OCI-M2 (cell line): ENCODE measurements around the gene WDR43.

ENCODE experiments used
- DNase-seq: peaks from one replicate; lab custom pipeline; 2025; ENCODE audit not compliant: unreplicated experiment; lab: John Stamatoyannopoulos, UW

Gene WDR43, protein sequence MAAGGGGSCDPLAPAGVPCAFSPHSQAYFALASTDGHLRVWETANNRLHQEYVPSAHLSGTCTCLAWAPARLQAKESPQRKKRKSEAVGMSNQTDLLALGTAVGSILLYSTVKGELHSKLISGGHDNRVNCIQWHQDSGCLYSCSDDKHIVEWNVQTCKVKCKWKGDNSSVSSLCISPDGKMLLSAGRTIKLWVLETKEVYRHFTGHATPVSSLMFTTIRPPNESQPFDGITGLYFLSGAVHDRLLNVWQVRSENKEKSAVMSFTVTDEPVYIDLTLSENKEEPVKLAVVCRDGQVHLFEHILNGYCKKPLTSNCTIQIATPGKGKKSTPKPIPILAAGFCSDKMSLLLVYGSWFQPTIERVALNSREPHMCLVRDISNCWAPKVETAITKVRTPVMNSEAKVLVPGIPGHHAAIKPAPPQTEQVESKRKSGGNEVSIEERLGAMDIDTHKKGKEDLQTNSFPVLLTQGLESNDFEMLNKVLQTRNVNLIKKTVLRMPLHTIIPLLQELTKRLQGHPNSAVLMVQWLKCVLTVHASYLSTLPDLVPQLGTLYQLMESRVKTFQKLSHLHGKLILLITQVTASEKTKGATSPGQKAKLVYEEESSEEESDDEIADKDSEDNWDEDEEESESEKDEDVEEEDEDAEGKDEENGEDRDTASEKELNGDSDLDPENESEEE

DNA sequence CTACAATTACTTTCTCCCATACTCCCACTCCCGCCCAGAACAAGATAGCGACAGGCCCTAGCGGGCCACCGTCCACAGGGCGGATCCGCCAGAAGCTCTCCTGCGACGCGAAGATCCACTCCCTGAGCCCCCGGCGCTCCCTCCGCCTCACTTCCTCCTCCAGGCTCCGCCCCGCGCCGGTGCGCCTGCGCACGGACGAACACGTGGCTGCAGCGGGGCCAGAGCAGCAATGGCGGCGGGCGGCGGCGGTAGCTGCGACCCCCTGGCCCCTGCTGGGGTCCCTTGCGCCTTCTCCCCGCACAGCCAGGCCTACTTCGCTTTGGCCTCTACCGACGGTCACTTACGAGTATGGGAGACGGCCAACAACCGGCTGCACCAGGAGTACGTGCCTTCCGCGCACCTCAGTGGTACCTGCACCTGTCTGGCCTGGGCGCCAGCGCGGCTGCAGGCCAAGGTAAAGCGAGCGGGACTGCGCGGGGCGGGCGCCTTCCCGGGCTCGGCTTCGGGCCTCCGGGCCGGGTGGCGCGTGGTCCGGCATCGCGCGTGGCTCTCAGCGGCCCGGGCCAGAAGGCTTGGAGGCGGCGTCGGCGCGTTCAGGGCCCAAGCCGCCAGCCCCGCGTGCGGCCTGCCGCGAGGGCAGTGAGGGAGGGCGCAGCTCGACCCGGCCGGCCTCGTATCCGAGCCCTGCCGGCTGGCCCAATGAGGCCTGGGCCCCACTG is at the start of gene WDR43:
TSS of gene WDR43 (plus strand) at position 198 of the 719 bp plus-strand sequence. CDS start at position 230, 32 bp downstream.
- peak; percentile 61 for DNase-seq

GRCh38 chr2:28855193-28855592 is 39.3 kb upstream of the WDR43 start:
- DNase-seq = no peak

DNA sequence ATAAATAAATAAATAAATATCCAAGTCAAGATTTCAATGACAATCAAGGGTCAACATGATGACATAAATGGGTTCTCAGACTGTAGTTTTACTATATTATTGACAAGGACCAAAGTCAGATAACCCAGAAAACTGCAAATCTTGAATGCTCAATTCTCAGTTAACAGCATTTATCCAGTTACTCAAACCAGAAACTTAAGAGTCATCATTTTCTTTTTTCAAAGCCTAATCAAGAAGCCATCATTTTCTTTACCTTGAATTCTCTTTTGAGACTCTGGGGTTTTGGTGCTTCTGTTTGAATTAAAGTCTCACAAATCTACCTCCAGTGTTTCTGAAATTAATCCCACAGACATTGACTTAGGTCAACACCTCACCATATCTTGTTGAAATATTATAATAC is 38.5 kb upstream of the WDR43 start:
- no peak for DNase-seq

- no peak for DNase-seq
Observed at GRCh38 chr2:28868611-28869010, 25.9 kb upstream of the WDR43 start.

GRCh38 chr2:28869494-28870145 is 24.8 kb upstream of the WDR43 start:
- no peak for DNase-seq

DNA sequence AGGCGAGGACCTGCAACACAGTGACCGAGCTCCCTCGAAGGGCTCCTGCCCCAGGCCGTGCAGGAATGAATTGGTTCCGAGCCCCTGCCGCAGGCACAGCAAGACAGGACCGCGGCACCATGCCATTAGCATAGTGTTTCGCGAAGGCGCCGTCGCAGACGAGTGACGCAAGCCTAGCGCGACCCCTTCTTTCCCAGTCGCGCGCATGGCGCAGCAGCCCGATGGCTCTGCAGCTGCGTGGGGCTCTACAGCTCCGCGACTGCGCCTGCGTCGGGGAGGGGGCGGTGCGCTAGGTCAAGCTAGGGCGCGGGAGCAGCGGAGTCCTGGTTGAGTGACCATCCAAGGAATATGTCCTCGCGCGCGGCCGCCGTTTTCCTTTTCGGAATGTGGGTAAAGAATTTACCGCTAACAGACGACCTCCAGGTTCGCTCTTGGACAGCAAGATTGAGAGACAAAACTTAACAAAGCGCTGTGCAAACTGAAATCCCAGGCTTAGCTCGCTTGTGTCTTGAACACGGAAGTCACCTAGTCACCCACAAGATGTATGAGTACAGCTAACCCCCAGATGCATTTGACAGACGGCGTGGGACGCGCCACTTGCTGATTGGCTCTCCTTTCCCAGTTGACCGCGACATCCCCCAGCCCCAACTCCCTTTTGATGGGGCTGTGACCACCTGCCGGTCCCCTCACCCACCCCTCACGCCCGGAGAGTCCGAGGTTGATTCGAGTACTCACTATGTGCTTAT is 24.1 kb upstream of the WDR43 start, which contains the start of gene TRMT61B:
TSS of gene TRMT61B (minus strand) at position 164 of the 746 bp plus-strand sequence. CDS start at position 132, 32 bp downstream.
- DNase-seq = peak; percentile 90

DNA sequence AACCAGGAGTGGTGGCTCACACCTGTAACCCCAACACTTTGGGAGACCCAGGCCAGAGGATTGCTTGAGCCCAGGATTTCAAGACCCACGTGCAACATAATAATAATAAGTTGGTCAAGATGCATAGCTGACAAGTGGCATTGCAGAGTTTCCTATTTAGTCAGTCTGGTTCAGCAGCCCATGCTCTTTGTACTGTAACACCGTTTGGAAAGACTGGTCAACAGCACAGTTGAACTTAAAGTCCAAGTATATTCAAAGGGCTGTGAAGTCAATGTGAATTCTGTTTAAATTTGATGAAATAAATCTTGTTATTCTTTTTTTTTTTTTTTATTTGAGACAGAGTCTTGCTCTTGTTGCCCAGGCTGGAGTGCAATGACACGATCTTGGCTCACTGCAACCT is 22.8 kb upstream of the WDR43 start:
- no peak for DNase-seq

GRCh38 chr2:28880193-28880592 is 14.3 kb upstream of the WDR43 start:
- DNase-seq = no peak

- no peak for DNase-seq
Observed at GRCh38 chr2:28893488-28893887, 979 bp upstream of the WDR43 start.

GRCh38 chr2:28895189-28895893 is 874 bp downstream of the WDR43 start:
- DNase-seq = no peak

GRCh38 chr2:28896906-28897305 is 2.4 kb downstream of the WDR43 start:
- no peak for DNase-seq

- DNase-seq = no peak
Observed at GRCh38 chr2:28898048-28898447, 3.6 kb downstream of the WDR43 start.

- DNase-seq = no peak
Observed at GRCh38 chr2:28901202-28901601, 6.7 kb downstream of the WDR43 start.

DNA sequence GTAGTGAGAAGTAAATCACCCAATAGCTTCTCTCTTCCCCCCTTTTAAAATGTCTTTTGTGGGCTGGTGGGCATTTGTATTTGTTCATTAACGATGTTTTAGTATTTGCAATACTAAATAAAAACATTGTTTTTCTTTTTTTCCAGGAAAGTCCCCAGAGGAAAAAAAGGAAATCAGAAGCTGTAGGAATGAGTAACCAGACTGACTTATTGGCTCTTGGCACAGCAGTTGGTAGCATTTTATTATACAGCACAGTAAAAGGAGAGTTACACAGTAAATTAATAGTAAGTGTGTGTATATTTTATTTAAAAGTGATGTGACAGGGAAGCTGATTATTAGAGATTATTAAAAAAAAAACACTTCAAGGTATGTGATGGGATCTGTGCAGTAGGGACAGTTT is 7.4 kb downstream of the WDR43 start:
- no peak for DNase-seq

DNA sequence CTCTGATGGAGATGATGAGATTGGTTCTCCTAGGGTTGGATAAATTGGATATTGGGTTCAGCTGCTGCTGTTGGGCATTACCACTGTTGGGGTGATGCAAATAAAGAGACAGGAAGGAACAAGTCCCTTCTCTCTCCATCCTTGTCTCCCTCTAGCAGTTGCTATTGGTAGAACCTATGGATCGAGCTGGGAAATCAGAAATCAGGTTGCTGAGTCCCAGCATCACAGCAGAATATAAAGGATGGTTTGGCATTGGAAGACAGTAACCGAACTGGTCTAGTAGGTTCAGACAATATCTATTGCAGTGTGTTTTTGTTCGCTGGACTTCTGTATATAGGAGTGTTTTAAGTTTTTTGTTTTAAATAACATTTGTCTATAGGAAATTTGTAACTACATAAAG is 8.1 kb downstream of the WDR43 start:
- no peak for DNase-seq

- no peak for DNase-seq
Observed at GRCh38 chr2:28904295-28904694, 9.8 kb downstream of the WDR43 start.

- DNase-seq = no peak
Observed at GRCh38 chr2:28904802-28905457, 10.5 kb downstream of the WDR43 start.

DNA sequence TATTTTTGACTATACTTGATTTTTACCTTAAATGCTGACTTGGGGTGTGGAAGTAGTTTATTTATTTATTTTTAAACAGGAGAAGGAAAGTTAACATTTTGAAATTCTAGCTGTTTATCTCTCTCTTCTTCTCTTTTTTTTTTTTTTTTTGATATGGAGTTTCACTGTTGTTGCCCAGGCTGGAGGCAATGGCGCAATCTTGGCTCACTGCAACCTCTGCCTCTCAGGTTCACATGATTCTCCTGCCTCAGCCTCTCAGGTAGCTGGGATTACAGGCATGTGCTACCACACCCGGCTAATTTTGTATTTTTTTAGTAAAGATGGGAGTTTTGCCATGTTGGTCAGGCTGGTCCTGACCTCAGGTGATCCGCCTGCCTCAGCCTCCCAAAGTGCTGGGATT is 11.1 kb downstream of the WDR43 start:
- no peak for DNase-seq

DNA sequence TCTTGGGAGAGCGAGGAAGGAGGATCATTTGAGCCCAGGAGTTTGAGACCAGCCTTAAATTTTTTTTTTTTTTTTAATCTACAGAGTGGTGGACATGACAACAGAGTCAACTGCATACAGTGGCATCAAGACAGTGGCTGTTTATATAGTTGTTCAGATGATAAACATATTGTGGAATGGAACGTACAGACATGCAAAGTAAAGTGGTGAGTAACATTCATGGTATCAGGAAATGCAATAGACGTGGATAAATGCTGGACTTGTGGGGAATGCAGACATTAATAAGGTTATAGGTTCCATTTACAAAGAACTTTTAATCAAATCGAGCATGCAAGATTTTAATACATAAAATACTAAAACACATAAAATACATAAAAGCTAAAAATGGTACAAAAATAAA is 11.9 kb downstream of the WDR43 start:
- DNase-seq = no peak
